K562 (cell line): ENCODE measurements around the gene AHSG. TPM values are rescaled to one million over a fixed set of nuclear protein-coding genes. Genes with fewer than 3 reads are reported as not detected.

Experiments used
- ATAC-seq: fragments of 200-7000 bp; cut with Tn5 transposase; 3 replicates; pipeline ENCODE4 v1.9.1; 2020; ENCODE audit warnings: moderate library complexity
- BruUV-seq: library from RNA; stranded (reverse); fragments of 400-500 nt; replicated peaks from 2 replicates; lab custom pipeline; 2021; lab: Mats Ljungman, UMichigan
- CTCF ChIA-PET: fragments of 300-600 bp; formaldehyde crosslinking; extraction: SDS; loops from one replicate; lab custom pipeline; 2021; ENCODE audit warnings: low intra/inter-chr PET ratio; lab: Yijun Ruan, JAX
- POLR2A ChIA-PET: fragments of 300-600, 350-650 bp; sonication (Branson Sonifier 250); formaldehyde crosslinking; extraction: SDS; loops from one replicate; lab custom pipeline; 2021; ENCODE audit warnings: antibody characterized with exemption, inconsistent platforms; lab: Yijun Ruan, JAX
- DNase-seq, 4 experiments: peaks; one replicate each; pipeline versions ENCODE4 v3.0.0 to v3.0.0-alpha.2; 2011 to 2018; ENCODE audit warnings: low spot score in 3 of 4, mixed read lengths in 3 of 4; ENCODE audit errors: extremely low read depth in 1 of 4
- FAIRE-seq: peaks from 2 replicates; lab custom pipeline; 2011; peaks lifted over from hg19 to GRCh38; lab: Jason Lieb, UNC
- H2AFZ ChIP-seq: 2 replicates; pipeline ENCODE4 v1.6.0; 2011; ENCODE audit warnings: low read depth, low read length, control low read depth, inconsistent platforms
- H3K27ac ChIP-seq: fragments of 200-600 bp; 3 replicates; pipeline ENCODE4 v1.8.0; 2011; ENCODE audit warnings: low read depth, mild to moderate bottlenecking, control low read depth, inconsistent platforms, low read length, moderate library complexity, mixed read lengths; ENCODE audit errors: extremely low read depth
- H3K27me3 ChIP-seq, 2 experiments: fragments of 300-600 bp in 1 of 2; 2 replicates in 1 of 2; 3 replicates in 1 of 2; pipeline versions ENCODE4 v1.6.0 to v1.8.0; 2011; ENCODE audit warnings: inconsistent platforms in 2 of 2, low read length in 2 of 2, mild to moderate bottlenecking in 1 of 2, mixed read lengths in 1 of 2, moderate library complexity in 1 of 2; ENCODE audit not compliant: control insufficient read depth in 2 of 2, insufficient read depth in 2 of 2
- H3K36me3 ChIP-seq: fragments of 300-600 bp; 3 replicates; pipeline ENCODE4 v1.8.0; 2011; ENCODE audit warnings: mild to moderate bottlenecking, low read length, inconsistent platforms; ENCODE audit not compliant: control insufficient read depth, insufficient read depth
- H3K4me1 ChIP-seq, 2 experiments: fragments of 200-600 bp in 1 of 2; replicated peaks in 1 of 2; 2 replicates in 1 of 2; 3 replicates in 1 of 2; pipeline versions ENCODE4 v1.5.1 to v1.8.0; 2011; ENCODE audit warnings: inconsistent platforms in 2 of 2, low read length in 2 of 2, mild to moderate bottlenecking in 1 of 2, mixed read lengths in 1 of 2, moderate library complexity in 1 of 2; ENCODE audit not compliant: control insufficient read depth in 2 of 2, insufficient read depth in 2 of 2
- H3K4me2 ChIP-seq: 2 replicates; pipeline ENCODE4 v1.6.1; 2011; ENCODE audit warnings: low read length, control low read depth, inconsistent platforms, mixed read lengths; ENCODE audit not compliant: insufficient read depth
- H3K4me3 ChIP-seq: fragments of 200-600 bp; sonication (generic), shearing (Covaris generic); 2 replicates; pipeline ENCODE4 v1.5.1; 2016; ENCODE audit warnings: control low read depth, inconsistent platforms
- H3K79me2 ChIP-seq: fragments of 200-600 bp; 3 replicates; pipeline ENCODE4 v1.8.0; 2011; ENCODE audit warnings: low read length, inconsistent platforms; ENCODE audit not compliant: control insufficient read depth, insufficient read depth
- H3K9ac ChIP-seq, 2 experiments: 2 replicates each; pipeline versions ENCODE4 v1.6.0 to v1.6.1; 2011; ENCODE audit warnings: low read depth in 2 of 2, low read length in 2 of 2, control low read depth in 1 of 2, inconsistent platforms in 1 of 2, mild to moderate bottlenecking in 1 of 2, mixed read lengths in 1 of 2; ENCODE audit not compliant: insufficient read depth in 1 of 2
- H3K9me1 ChIP-seq: one replicate; pipeline ENCODE4 v1.6.0; 2011; ENCODE audit warnings: inconsistent platforms, mild to moderate bottlenecking, low read length, moderate library complexity; ENCODE audit not compliant: control insufficient read depth, insufficient read depth
- H3K9me3 ChIP-seq: replicated peaks from 2 replicates; pipeline ENCODE4 v1.5.1; 2011; ENCODE audit warnings: low read depth, low read length, inconsistent platforms; ENCODE audit not compliant: control insufficient read depth, insufficient read depth
- H4K20me1 ChIP-seq: replicated peaks from 2 replicates; pipeline ENCODE4 v1.6.1; 2011; ENCODE audit warnings: low read length, inconsistent platforms, mixed read lengths; ENCODE audit not compliant: control insufficient read depth, insufficient read depth
- CTCFL ChIP-seq: IDR thresholded peaks from 2 replicates; pipeline ENCODE4 v1.6.1; 2011; ENCODE audit warnings: borderline replicate concordance, low read depth, mild to moderate bottlenecking, moderate library complexity, low read length; ENCODE audit not compliant: insufficient read depth, poor library complexity, severe bottlenecking
- DLX4 ChIP-seq: fragments of 250-450 bp; sonication (Bioruptor Pico); IDR thresholded peaks from 2 replicates; pipeline ENCODE4 v1.6.1; 2021; ENCODE audit warnings: mild to moderate bottlenecking
- FOXO4 ChIP-seq: fragments of 450-650 bp; formaldehyde crosslinking; IDR thresholded peaks from 2 replicates; pipeline ENCODE4 v1.4.0; 2020; ENCODE audit warnings: mild to moderate bottlenecking, moderate library complexity
- HDGF ChIP-seq: fragments of 450-650 bp; IDR thresholded peaks from 2 replicates; pipeline ENCODE4 v1.6.1; 2016
- MEF2D ChIP-seq: conservative IDR thresholded peaks from 2 replicates; pipeline ENCODE4 v1.6.1; 2016; ENCODE audit warnings: low read depth, missing genetic modification characterization, missing compliant biosample characterization
- MTA2 ChIP-seq: fragments of 450-650 bp; IDR thresholded peaks from 2 replicates; pipeline ENCODE4 v1.6.1; 2016; ENCODE audit warnings: low read depth
- NELFE ChIP-seq: IDR thresholded peaks from 2 replicates; pipeline ENCODE4 v1.6.1; 2011; ENCODE audit warnings: mild to moderate bottlenecking; ENCODE audit not compliant: insufficient read depth, insufficient read length
- PKNOX1 ChIP-seq: fragments of 450-650 bp; IDR thresholded peaks from 2 replicates; pipeline ENCODE4 v1.6.1; 2016
- SNRNP70 ChIP-seq: fragments of 200-400 bp; formaldehyde crosslinking; optimal IDR thresholded peaks from 2 replicates; pipeline ENCODE3; 2017; ENCODE audit warnings: low read depth, low read length
- SREBF2 ChIP-seq: sonication (generic); formaldehyde crosslinking; IDR thresholded peaks from 2 replicates; pipeline ENCODE4 v1.4.0; 2020; ENCODE audit warnings: mild to moderate bottlenecking, missing genetic modification reagents
- TSC22D4 ChIP-seq: fragments of 450-650 bp; IDR thresholded peaks from 2 replicates; pipeline ENCODE4 v1.6.1; 2016; ENCODE audit warnings: missing genetic modification characterization, missing biosample characterization, control low read depth
- ZBTB7A ChIP-seq: IDR thresholded peaks from 2 replicates; pipeline ENCODE4 v1.6.1; 2011; ENCODE audit warnings: low read depth, mild to moderate bottlenecking, low read length, moderate library complexity, borderline replicate concordance; ENCODE audit not compliant: control insufficient read depth
- ZC3H4 ChIP-seq: sonication (generic); formaldehyde crosslinking; IDR thresholded peaks from 2 replicates; pipeline ENCODE4 v1.9.0; 2021; ENCODE audit warnings: missing genetic modification reagents, borderline replicate concordance
- ZKSCAN8 ChIP-seq: fragments of 200-800 bp; sonication (Bioruptor generic); IDR thresholded peaks from 2 replicates; pipeline ENCODE4 v1.6.1; 2016; ENCODE audit warnings: missing genetic modification characterization, missing compliant biosample characterization
- ZNF253 ChIP-seq: fragments of 250-450 bp; sonication (Bioruptor Pico); conservative IDR thresholded peaks from 2 replicates; pipeline ENCODE4 v1.6.1; 2021; ENCODE audit warnings: mild to moderate bottlenecking
- ZNF280A ChIP-seq: fragments of 450-650 bp; IDR thresholded peaks from 2 replicates; pipeline ENCODE4 v1.6.1; 2018; ENCODE audit warnings: mild to moderate bottlenecking, low read depth; ENCODE audit not compliant: partially characterized antibody
- ZNF76 ChIP-seq: fragments of 250-450 bp; sonication (Bioruptor Pico); IDR thresholded peaks from 2 replicates; pipeline ENCODE4 v1.4.0; 2020; ENCODE audit warnings: mild to moderate bottlenecking, moderate library complexity, borderline replicate concordance
- WGBS: fragments of 100-300 bp; shearing (Covaris generic); methylation state at CpG from one replicate; pipeline ENCODE4 v1.1.6; 2016; ENCODE audit warnings: low coverage, mixed read lengths; ENCODE audit not compliant: insufficient coverage; ENCODE audit errors: missing lambda C conversion rate; 5-methylcytosine and 5-hydroxymethylcytosine counted together
- in situ Hi-C: fragments of 300-500 bp; cut with MboI; formaldehyde crosslinking; loops from 4 replicates; pipeline ENCODE4 v1.15.0; 2018; ENCODE audit warnings: inconsistent platforms, mixed read lengths
- intact Hi-C: fragments of 100-400 bp; cut with micrococcal nuclease; formaldehyde crosslinking; loops from 2 replicates; pipeline ENCODE4 v1.14.2; 2022
- polyA plus RNA-seq, 8 experiments: library from polyadenylated mRNA; depleted of rRNA in 4 of 8; stranded (reverse) in 5 of 8; unstranded in 3 of 8; fragments of >200 nt; fragmentation: Nextera tagmentation in 2 of 8; fragmentation: Illumina TruSeq in 1 of 8; extraction: Ambion mirVana in 2 of 8; extraction: Trizol in 1 of 8; gene quantifications; 2 replicates each; pipeline versions ENCODE4 v1.2.1 to v1.2.3, GENCODE V29; 2011 to 2014; ENCODE audit warnings: inconsistent platforms in 1 of 8, missing spikeins in 1 of 8
- total RNA-seq, 7 experiments: library from RNA; depleted of rRNA in 6 of 7; stranded (reverse); fragments of >200 nt in 6 of 7; fragmentation: Illumina TruSeq in 2 of 7; extraction: Trizol in 2 of 7; gene quantifications; 2 replicates each; pipeline versions ENCODE4 v1.2.1 to v1.2.3, GENCODE V29; 2011 to 2021; ENCODE audit warnings: low replicate concordance in 1 of 7

The AHSG gene
- total and polyA plus RNA-seq, 9 of the 15 experiments (the other 6 are each of a cell fraction or from before 2014, with no cell fraction given), result 0.69 TPM; not detected in 8

GRCh38 chr3:186569779-186570095, 43.1 kb upstream of the AHSG start:
- peaks cover 28% of the 10 kb centered on the region; the same call in 2 of the 3 replicates for H3K36me3 ChIP-seq
- 0% methylated on average over 7 of the region's 7 CpGs for WGBS
- DNase-seq, result no peak
- H3K27ac ChIP-seq, result peak overlapping the region; percentile 89
- peaks cover 69% of the 10 kb centered on the region for H3K79me2 ChIP-seq
- no peak for FAIRE-seq
- ATAC-seq, result no peak
- H3K9ac ChIP-seq, result peak overlapping the region; percentile 87 to 89; a peak in 3 of 4 replicates
- H3K9me1 ChIP-seq, result no peaks in the 10 kb centered on the region
- in situ Hi-C loops, result no loop called here
- H2AFZ ChIP-seq, result peak overlapping the region; percentile 80
- POLR2A ChIA-PET, result interaction anchor here (0.6 to 5.7 kb wide), 12 partner anchors 9 to 632 kb away, joined by 3 to 64 read pairs (median 4); partner anchors contain the start of genes EIF4A2 and TRA2B
- intact Hi-C loops, result loop anchor here (1.0 kb wide), 1 partner anchor 460 kb away; the partner anchor contains the start of gene ETV5
- CTCF ChIA-PET, result no interaction called here
- TSS peak; percentile 72 for BruUV-seq
- peaks cover 3 to 11% of the 10 kb centered on the region in 2 experiments; a peak in 4 of 5 replicates for H3K4me1 ChIP-seq
- peak overlapping the region; percentile 96 for H3K4me3 ChIP-seq
- H3K9me3 ChIP-seq, result no peaks in the 10 kb centered on the region
- no peaks in the 10 kb centered on the region for H3K27me3 ChIP-seq
- peak overlapping the region; percentile 96 for H3K4me2 ChIP-seq
- no peaks in the 10 kb centered on the region for H4K20me1 ChIP-seq
- TF ChIP-seq ZNF253 (CRISPR knock-in tag), result no peak
- TF ChIP-seq ZNF76 (CRISPR knock-in tag), result no peak
- no peak for TF ChIP-seq MTA2
- no peak for TF ChIP-seq CTCFL
- no peak for TF ChIP-seq DLX4 (CRISPR knock-in tag)
- TF ChIP-seq SNRNP70, result no peak
- no peak for TF ChIP-seq HDGF
- TF ChIP-seq ZNF280A, result peak; percentile 21
- TF ChIP-seq ZC3H4 (CRISPR knock-in tag), result peak; percentile 88; the same call in 1 of the 2 replicates
- no peak for TF ChIP-seq ZKSCAN8
- no peak for TF ChIP-seq PKNOX1
- TF ChIP-seq SREBF2 (CRISPR knock-in tag), result no peak
- no peak for TF ChIP-seq NELFE
- TF ChIP-seq TSC22D4, result no peak
- no peak for TF ChIP-seq ZBTB7A
- TF ChIP-seq FOXO4, result no peak
- no peak for TF ChIP-seq MEF2D (tag)
